ENCODE data around the gene UNC13A. TPM values are rescaled to one million over a fixed set of nuclear protein-coding genes. Genes with fewer than 3 reads are reported as not detected.

The UNC13A gene
- total RNA-seq, 1 donor, result under 0.01 TPM

Other genes starting within 250 kb of the UNC13A start
- not detected for gene TMEM221, start 239.7 kb downstream of the UNC13A start, total RNA-seq
- gene NXNL1, start 227.4 kb downstream of the UNC13A start, total RNA-seq, result not detected
- 5.8 TPM for gene SLC27A1, start 217.8 kb downstream of the UNC13A start, total RNA-seq
- 43.0 TPM for gene PGLS, start 176.7 kb downstream of the UNC13A start, total RNA-seq
- gene COLGALT1, start 132.7 kb downstream of the UNC13A start, total RNA-seq, result 25.3 TPM
- 18.8 TPM for gene MAP1S, start 31.1 kb upstream of the UNC13A start, total RNA-seq
- 24.1 TPM for gene FCHO1, start 63.1 kb upstream of the UNC13A start, total RNA-seq
- 0.10 TPM for gene B3GNT3, start 106.8 kb upstream of the UNC13A start, total RNA-seq
- gene INSL3, start 133.2 kb upstream of the UNC13A start, total RNA-seq, result 0.52 TPM
- gene JAK3, start 159.6 kb upstream of the UNC13A start, total RNA-seq, result 61.1 TPM
- 1,903 TPM for gene RPL18A, start 171.6 kb upstream of the UNC13A start, total RNA-seq
- 0.21 TPM for gene SLC5A5, start 183.6 kb upstream of the UNC13A start, total RNA-seq
- gene CCDC124, start 244.7 kb upstream of the UNC13A start, total RNA-seq, result 13.2 TPM